CD14-positive monocyte (primary cell): ENCODE measurements around the gene PSMF1. TPM values are rescaled to one million over a fixed set of nuclear protein-coding genes. Genes with fewer than 3 reads are reported as not detected.

Source experiments
- DNase-seq, 3 donors: peaks; one replicate each; pipeline ENCODE4 v3.0.0-alpha.2; 2011 to 2022
- H2AFZ ChIP-seq: 2 replicates; pipeline ENCODE4 v1.6.0; 2012; ENCODE audit warnings: mild to moderate bottlenecking, low read depth, low read length, inconsistent platforms; ENCODE audit not compliant: insufficient read depth, poor library complexity, severe bottlenecking
- H3K27ac ChIP-seq, 2 donors: 1 replicate in 1 of 2; 2 replicates in 1 of 2; pipeline ENCODE4 v1.5.1; 2012 to 2013; ENCODE audit warnings: low read length in 2 of 2, control low read depth in 1 of 2, inconsistent platforms in 1 of 2, low read depth in 1 of 2, mild to moderate bottlenecking in 1 of 2
- H3K27me3 ChIP-seq, 2 donors: one replicate each; pipeline versions ENCODE4 v1.6.0 to v1.6.1; 2011 to 2013; ENCODE audit warnings: low read length in 2 of 2; ENCODE audit not compliant: control insufficient read depth in 2 of 2, insufficient read depth in 2 of 2
- H3K36me3 ChIP-seq, 2 donors: replicated peaks in 1 of 2; 1 replicate in 1 of 2; 2 replicates in 1 of 2; pipeline versions ENCODE4 v1.5.1 to v1.6.1; 2012 to 2013; ENCODE audit warnings: low read length in 2 of 2, control low read depth in 1 of 2, inconsistent platforms in 1 of 2, mild to moderate bottlenecking in 1 of 2; ENCODE audit not compliant: insufficient read depth in 2 of 2, control insufficient read depth in 1 of 2
- H3K4me1 ChIP-seq, 2 donors: 1 replicate in 1 of 2; 2 replicates in 1 of 2; pipeline versions ENCODE4 v1.5.1 to v1.6.1; 2012 to 2013; ENCODE audit warnings: low read length in 2 of 2, control low read depth in 1 of 2, inconsistent platforms in 1 of 2, mild to moderate bottlenecking in 1 of 2, moderate library complexity in 1 of 2; ENCODE audit not compliant: insufficient read depth in 2 of 2, control insufficient read depth in 1 of 2
- H3K4me2 ChIP-seq: replicated peaks from 2 replicates; pipeline ENCODE3; 2012; ENCODE audit warnings: low read length, moderate library complexity, mild to moderate bottlenecking; ENCODE audit not compliant: poor library complexity, severe bottlenecking; ENCODE audit errors: extremely low read depth
- H3K4me3 ChIP-seq, 3 experiments: fragments of 200-600 bp in 1 of 3; sonication (generic) in 1 of 3; replicated peaks in 1 of 3; 1 replicate in 2 of 3; 2 replicates in 1 of 3; pipeline ENCODE4 v1.5.1; 2011 to 2013; ENCODE audit warnings: low read length in 3 of 3, mild to moderate bottlenecking in 3 of 3, control low read depth in 2 of 3, low read depth in 2 of 3, inconsistent platforms in 1 of 3, moderate library complexity in 1 of 3
- H3K79me2 ChIP-seq: 2 replicates; pipeline ENCODE4 v1.6.0; 2012; ENCODE audit warnings: mild to moderate bottlenecking, control low read depth, inconsistent platforms, low read length, moderate library complexity; ENCODE audit not compliant: insufficient read depth
- H3K9ac ChIP-seq: 2 replicates; pipeline ENCODE4 v1.6.0; 2017; ENCODE audit warnings: low read length, mild to moderate bottlenecking; ENCODE audit not compliant: insufficient read depth, poor library complexity, severe bottlenecking
- H3K9me3 ChIP-seq, 2 donors: replicated peaks in 1 of 2; 1 replicate in 1 of 2; 2 replicates in 1 of 2; pipeline versions ENCODE4 v1.5.1 to v1.6.1; 2012 to 2013; ENCODE audit warnings: low read length in 2 of 2, control low read depth in 1 of 2; ENCODE audit not compliant: control insufficient read depth in 1 of 2, insufficient read depth in 1 of 2
- H4K20me1 ChIP-seq: 2 replicates; pipeline ENCODE4 v1.6.0; 2012; ENCODE audit warnings: mild to moderate bottlenecking, low read length, control low read depth, moderate library complexity; ENCODE audit not compliant: insufficient read depth
- H3K27ac Mint-ChIP-seq, 7 donors: one replicate each; pipeline ENCODE4 v1.8.0; 2020; ENCODE audit warnings: mild to moderate bottlenecking in 7 of 7, mixed read lengths in 7 of 7, moderate library complexity in 6 of 7, inconsistent platforms in 2 of 7
- H3K27me3 Mint-ChIP-seq, 3 donors: one replicate each; pipeline ENCODE4 v1.8.0; 2021 to 2022; ENCODE audit warnings: low read depth in 3 of 3, mild to moderate bottlenecking in 3 of 3, mixed read lengths in 3 of 3, moderate library complexity in 3 of 3, inconsistent platforms in 1 of 3
- H3K36me3 Mint-ChIP-seq, 2 donors: one replicate each; pipeline ENCODE4 v1.8.0; 2020; ENCODE audit warnings: mixed read lengths in 2 of 2, inconsistent platforms in 1 of 2, mild to moderate bottlenecking in 1 of 2
- H3K4me1 Mint-ChIP-seq: one replicate; pipeline ENCODE4 v1.8.0; 2020; ENCODE audit warnings: mild to moderate bottlenecking, mixed read lengths
- H3K4me3 Mint-ChIP-seq, 2 donors: one replicate each; pipeline ENCODE4 v1.8.0; 2020; ENCODE audit warnings: mild to moderate bottlenecking in 2 of 2, mixed read lengths in 2 of 2, moderate library complexity in 1 of 2
- H3K9me3 Mint-ChIP-seq, 7 donors: one replicate each; pipeline ENCODE4 v1.8.0; 2020 to 2022; ENCODE audit warnings: mixed read lengths in 7 of 7, mild to moderate bottlenecking in 6 of 7, moderate library complexity in 6 of 7, inconsistent platforms in 2 of 7
- CTCF ChIP-seq: fragments of 200-600 bp; IDR thresholded peaks from one replicate; pipeline ENCODE4 v1.8.0; 2022; ENCODE audit warnings: antibody characterized with exemption, mild to moderate bottlenecking
- WGBS: methylation state at CpG from one replicate; pipeline ENCODE4 v1.1.5; 2013; ENCODE audit warnings: missing lambda C conversion rate; ENCODE audit not compliant: insufficient coverage; 5-methylcytosine and 5-hydroxymethylcytosine counted together
- intact Hi-C, 2 donors: fragments of 100-400 bp; cut with micrococcal nuclease; formaldehyde crosslinking; loops; one replicate each; pipeline versions ENCODE4 v1.15.0 to v1.15.1; 2023
- polyA plus RNA-seq, 3 donors: library from polyadenylated mRNA; depleted of rRNA in 1 of 3; unstranded in 2 of 3; stranded (reverse) in 1 of 3; fragments of 300-500 nt in 2 of 3; fragments of >200 nt in 1 of 3; fragmentation: Illumina TruSeq in 2 of 3; gene quantifications; 1 replicate in 2 of 3; 2 replicates in 1 of 3; pipeline ENCODE4 v1.2.3, GENCODE V29; 2012 to 2021

Gene PSMF1
- polyA plus RNA-seq, 3 donors: 103 to 349 (median 138) TPM

GRCh38 chr20:1102016-1102415 lies 16.4 kb upstream of the PSMF1 start:
- H2AFZ ChIP-seq: no peak overlapping the region
- no peaks in the 10 kb centered on the region for H3K79me2 ChIP-seq
- Mint-ChIP-seq H3K27me3 (peaks cover 3 to 4% (median 4%) of the 10 kb centered on the region in 3 donors), H3K36me3 (no peaks in the 10 kb centered on the region), H3K4me1 (no peaks in the 10 kb centered on the region), H3K9me3 (peaks cover 12 to 27% (median 24%) of the 10 kb centered on the region in 7 donors), H3K4me3 (no peak overlapping the region), H3K27ac (no peak overlapping the region)
- no peak overlapping the region for H3K4me2 ChIP-seq
- H3K27me3 ChIP-seq: no peaks in the 10 kb centered on the region
- DNase-seq: no peak
- H3K4me3 ChIP-seq: no peak overlapping the region
- intact Hi-C loops: no loop called here
- no peak overlapping the region for H3K9ac ChIP-seq
- H3K9me3 ChIP-seq: peaks cover 5 to 16% of the 10 kb centered on the region in 2 donors
- no peaks in the 10 kb centered on the region for H3K36me3 ChIP-seq
- no peaks in the 10 kb centered on the region for H3K4me1 ChIP-seq
- TF ChIP-seq CTCF: no peak
- H4K20me1 ChIP-seq: no peaks in the 10 kb centered on the region
- H3K27ac ChIP-seq: no peak overlapping the region

- WGBS: 93% methylated on average over 3 of the region's 3 CpGs
- Mint-ChIP-seq H3K36me3 (no peaks in the 10 kb centered on the region), H3K9me3 (peaks cover 9 to 22% (median 18%) of the 10 kb centered on the region in 7 donors), H3K27ac (no peak overlapping the region), H3K4me1 (peaks cover 4% of the 10 kb centered on the region), H3K4me3 (no peak overlapping the region), H3K27me3 (peaks cover 3 to 4% (median 4%) of the 10 kb centered on the region in 3 donors)
- H3K4me3 ChIP-seq: no peak overlapping the region
- H3K9ac ChIP-seq: no peak overlapping the region
- H3K27ac ChIP-seq: no peak overlapping the region
- no peak for DNase-seq
- no peak for TF ChIP-seq CTCF
- H3K4me2 ChIP-seq: no peak overlapping the region
- H2AFZ ChIP-seq: no peak overlapping the region
- no peaks in the 10 kb centered on the region for H3K4me1 ChIP-seq
- no peaks in the 10 kb centered on the region for H3K27me3 ChIP-seq
- peaks cover 5 to 10% of the 10 kb centered on the region in 2 donors for H3K9me3 ChIP-seq
- H3K79me2 ChIP-seq: no peaks in the 10 kb centered on the region
- H4K20me1 ChIP-seq: no peaks in the 10 kb centered on the region
- no peaks in the 10 kb centered on the region for H3K36me3 ChIP-seq
- intact Hi-C loops: no loop called here
Measured at GRCh38 chr20:1103751-1104150, 14.7 kb upstream of the PSMF1 start.
